Activated naive CD8-positive, alpha-beta T cell treated with anti-CD3 and anti-CD28 coated beads, Interleukin-2, amount 50 U/mL, for 16 hours (primary cell): ENCODE results near the gene BRK1.
"Not testable (repeated sequence)": the region's sequence is repeated elsewhere in the genome, so short reads cannot be mapped to it uniquely, and the experiment has no call there.

Experiments
- DNase-seq: peaks from one replicate; pipeline ENCODE4 v3.0.0-alpha.2; 2020; ENCODE audit warnings: low read depth, low spot score

BRK1 gene

DNA sequence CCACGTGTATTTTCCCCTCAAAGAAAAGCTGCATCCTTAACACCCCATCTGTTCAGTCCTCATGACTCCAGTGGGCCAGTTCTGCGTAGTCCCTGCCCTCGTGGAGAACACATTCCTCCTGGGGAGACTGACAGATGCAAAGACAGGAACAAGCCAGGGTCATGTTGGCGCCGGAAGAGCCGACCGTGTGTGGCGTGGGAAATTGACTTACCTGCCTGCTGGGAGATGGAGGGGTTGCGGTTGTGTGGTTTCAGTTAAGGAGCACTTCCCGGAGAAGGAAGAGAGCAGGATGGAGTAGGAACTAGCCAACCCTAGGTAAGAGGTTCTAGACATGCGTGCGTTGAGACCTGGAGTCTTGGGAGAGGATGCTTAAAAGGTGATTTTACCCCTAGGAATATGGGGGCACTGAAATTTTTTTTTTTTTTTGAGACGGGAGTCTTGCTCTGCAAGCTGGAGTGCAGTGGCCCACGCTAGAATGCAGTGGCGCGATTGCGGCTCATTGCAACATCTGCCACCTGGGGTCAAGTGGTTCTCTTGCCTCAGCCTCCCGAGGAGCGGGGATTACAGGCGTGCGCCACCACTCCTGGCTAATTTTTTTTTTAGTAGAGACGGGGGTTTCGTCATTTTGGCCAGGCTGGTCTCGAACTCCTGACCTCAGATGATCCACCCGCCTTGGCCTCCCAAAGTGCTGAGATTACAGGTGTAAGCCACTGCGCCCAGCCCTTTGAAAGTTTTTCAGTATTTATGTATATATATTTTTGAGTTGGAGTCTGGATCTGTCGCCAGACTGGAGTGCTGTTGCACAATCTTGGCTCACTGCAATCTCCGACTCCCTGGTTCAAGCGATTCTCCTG lies 27.5 kb downstream of the BRK1 start:
- DNase-seq, result no peak

DNA sequence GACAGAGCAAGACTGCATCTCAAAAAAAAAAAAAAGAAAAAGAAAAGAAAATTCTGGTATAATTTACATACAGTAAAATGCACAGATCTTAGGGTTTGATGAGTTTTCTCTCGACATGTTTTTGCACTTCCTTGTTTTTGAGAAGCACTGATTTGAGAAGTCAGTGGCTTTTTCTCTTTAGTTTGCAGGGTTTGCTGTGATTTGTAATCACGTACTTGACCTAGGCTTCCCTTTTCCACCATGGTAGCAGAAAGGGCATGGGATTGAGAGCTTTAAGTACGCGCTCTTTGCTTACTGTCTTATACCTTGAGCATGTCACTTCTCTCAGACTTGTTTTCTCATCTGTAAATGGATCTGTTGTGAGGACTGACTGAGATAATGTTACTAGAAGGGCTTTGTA lies 30.2 kb downstream of the BRK1 start:
- DNase-seq, result no peak

DNA sequence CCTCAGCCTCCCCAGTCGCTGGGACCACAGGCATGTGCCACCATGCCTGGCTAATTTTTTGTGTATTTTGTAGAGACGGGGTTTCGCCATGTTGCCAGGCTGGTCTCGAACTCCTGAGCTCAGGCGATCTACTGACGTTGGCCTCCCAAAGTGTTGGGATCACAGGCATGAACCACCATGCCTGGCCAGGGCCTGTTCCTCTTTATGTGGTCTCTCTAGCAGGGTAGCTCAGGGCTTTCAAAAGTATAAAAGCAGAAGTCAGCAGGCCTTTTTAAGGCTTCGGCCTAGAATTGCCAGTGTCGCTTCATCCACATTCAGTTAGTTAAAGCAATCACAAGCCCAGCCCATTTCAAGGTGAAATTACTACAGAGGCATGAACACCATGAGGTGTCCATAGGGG lies 33.8 kb downstream of the BRK1 start:
- no peak for DNase-seq

DNA sequence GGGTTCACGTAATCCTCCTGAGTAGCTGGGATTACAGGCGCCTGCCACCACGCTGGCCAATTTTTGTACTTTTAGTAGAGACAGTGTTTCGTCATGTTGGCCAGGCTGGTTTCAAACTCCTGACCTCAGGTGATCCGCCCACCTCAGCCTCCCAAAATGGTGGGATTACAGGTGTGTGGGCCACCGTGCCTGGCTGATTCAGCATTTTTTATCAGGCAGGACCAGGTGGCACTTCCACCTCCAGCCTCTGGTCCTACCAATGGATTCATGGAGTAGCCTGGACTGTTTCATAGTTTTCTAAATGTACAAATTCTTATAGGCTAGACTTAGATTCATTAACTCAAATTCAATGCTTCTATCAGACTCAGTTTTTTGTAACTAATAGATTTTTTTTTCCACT lies 35.5 kb downstream of the BRK1 start:
- no peak for DNase-seq

DNA sequence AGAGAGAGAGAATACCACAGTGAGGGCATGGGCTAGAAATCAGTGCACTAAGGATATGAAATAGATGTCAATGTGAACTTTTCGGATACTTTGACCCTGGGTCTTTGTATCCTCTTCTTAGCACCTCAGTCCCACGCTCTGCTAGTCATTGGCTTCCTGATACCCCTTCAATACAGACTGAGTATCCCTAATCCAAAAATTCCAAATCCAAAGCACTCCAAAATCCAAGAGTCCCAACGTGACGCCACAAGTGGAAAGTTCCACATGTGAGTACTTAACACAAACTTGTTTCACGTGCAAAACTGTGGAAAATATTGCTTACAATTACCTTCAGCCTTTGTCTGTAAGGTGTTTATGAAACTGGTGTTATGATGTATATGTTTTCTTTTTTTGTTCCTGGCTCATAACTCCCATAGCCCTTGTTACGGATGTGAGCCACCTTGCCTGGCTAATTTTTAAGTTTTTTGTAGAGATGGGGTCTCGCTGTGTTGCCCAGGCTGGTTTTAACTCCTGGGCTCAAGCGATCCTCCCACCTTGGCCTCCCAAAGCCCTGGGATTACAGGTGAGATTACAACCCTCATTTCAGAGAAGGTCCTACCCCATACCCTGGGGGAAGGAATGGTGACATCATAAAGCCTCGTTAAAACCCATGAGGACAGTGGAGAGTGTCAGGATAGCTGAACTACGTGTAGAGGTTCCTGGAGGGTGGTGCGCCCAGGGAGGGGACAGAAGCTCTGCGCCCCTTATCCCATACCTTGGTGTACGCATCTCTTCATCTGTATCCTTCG lies 39.1 kb downstream of the BRK1 start:
- no peak for DNase-seq

DNA sequence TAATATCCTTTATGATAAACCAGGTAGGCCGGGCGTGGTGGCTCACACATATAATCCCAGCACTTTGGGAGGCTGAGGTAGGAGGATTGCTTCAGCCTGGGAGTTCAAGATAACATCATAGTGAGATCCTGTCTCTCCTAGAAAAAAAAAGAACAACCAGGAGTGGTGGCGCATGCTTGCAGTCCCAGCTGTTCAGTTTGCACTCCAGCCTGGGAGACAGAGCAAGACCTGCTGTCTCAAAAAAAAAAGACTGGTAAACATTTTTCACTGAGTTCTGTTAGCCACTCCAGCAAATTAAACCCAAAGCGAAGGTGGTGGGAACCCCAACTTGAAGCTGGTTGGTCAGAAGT lies 39.6 kb downstream of the BRK1 start:
- DNase-seq, result no peak

DNA sequence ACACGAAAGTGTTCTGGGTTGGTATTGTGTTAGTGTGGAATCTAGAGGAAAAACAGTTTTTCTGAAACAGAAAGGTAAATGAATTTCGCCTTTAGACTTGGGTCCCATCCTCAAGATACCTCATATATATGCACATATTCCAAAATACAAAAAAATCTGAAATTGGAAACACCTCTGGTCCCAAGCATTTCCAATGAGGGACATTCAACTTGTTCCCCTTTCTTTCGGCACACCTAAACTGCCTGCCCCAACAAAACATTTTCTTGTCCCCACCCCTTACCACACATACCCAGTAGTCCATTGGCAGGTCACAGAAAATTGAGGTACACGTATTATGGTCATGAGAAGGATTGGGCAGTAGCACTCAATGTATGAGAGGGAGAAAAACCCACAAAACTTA lies 40.2 kb downstream of the BRK1 start:
- no peak for DNase-seq

DNA sequence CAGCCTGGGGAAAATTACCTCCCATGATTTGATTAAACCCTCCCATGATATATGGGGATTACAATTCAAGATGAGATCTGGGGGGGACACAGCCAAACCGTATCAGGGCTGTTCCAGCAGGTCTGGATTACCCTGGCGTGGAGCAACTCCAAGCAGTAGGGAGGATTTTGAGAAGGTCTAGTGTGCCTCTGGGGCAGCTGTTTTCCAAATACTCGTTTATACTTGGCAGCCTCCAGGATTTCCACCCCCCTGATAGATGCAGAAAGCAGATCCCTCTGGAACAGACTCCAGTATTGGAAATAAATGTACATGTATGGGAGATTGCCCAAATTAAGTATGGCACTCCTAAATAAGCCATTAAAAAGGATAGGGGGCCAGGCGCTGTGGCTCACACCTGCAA lies 41.6 kb downstream of the BRK1 start:
- no peak for DNase-seq

DNA sequence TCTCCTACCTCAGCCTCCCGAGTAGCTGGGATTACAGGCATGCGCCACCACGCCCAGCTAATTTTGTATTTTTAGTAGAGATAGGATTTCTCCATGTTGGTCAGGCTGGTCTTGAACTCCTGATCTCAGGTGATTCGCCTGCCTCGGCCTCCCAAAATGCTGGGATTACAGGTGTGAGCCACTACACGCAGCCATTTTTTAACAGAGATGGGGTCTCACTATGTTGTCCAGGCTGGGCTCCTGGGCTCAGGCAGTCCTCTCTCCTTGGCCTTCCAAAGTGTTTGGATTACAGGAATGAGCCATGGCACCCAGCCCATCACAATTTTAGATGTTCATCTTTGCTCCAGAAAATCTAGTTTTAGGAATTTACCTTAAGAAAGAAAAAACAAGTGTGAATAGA lies 43.1 kb downstream of the BRK1 start:
- DNase-seq, result not testable (repeated sequence)

DNA sequence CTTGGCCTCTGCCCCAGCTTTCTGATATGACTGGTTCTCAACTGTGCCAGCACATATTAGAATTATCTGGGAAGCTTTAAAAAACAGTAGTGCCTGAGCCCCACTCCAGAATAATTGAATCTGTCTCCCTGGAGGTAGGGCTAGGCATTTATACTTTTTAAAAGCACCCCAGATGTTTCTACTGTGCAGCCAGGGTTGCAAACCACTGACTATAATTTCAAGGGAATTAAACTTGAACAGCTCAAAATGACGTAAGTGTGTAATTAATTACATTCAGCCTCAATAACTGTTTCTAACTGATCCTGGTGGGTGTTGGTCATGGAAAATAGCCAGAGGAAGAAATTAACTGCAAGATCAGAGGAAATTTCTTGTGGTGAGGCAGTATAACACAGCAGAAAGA lies 44.9 kb downstream of the BRK1 start:
- no peak for DNase-seq

DNA sequence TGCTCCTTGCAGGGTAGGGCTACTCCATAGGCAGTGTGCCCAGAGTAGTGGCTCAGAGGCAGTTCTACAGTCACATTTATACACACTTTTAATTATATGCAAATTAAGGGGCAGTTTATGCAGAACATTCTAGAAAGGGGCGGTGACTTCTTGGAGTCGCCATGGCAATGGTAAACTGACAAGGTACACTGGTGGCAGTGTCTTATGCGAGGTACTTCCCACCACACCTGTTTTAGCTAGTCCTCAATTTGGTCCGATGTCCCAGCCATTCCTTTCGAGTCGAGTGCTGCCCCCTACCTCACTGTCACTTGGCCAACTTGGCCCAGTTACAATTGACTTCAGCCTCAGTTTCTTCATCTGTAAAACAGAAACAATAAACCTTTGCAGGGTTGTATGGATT lies 45.5 kb downstream of the BRK1 start:
- DNase-seq, result no peak

DNA sequence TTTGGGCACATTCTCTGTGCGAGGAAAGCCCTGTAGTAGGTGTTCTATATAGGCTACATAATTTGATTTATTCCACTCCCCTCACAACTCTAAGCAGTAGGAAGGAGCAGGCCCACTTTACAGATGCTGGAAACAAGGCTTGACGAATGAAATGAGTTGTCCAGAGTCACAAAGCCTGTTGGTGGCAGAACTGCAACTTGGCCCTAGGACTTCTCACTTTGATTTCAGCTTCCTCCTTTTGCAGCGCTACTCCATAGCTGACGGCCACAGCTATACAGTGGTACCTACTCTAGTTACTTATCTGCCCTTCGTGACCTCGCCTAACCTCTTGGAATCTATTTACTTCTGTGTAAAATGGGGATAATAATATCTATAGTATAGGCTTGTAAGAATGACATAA lies 46.7 kb downstream of the BRK1 start:
- DNase-seq, result no peak

DNA sequence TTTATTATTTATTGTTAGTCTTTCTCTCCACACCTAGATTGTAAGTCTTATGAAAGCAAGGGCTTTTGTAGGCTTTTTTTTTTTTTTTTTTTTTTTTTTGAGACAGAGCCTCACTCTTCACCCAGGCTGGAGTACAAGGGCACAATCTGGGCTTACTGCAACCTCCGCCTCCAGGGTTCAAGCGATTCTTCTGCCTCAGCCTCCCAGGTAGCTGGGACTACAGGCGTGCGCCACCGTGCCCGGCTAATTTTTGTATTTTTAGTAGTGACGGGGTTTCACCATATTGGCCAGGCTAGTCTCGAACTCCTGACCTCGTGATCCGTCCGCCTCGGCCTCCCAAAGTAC lies 48.7 kb downstream of the BRK1 start:
- DNase-seq, result not testable (repeated sequence)

DNA sequence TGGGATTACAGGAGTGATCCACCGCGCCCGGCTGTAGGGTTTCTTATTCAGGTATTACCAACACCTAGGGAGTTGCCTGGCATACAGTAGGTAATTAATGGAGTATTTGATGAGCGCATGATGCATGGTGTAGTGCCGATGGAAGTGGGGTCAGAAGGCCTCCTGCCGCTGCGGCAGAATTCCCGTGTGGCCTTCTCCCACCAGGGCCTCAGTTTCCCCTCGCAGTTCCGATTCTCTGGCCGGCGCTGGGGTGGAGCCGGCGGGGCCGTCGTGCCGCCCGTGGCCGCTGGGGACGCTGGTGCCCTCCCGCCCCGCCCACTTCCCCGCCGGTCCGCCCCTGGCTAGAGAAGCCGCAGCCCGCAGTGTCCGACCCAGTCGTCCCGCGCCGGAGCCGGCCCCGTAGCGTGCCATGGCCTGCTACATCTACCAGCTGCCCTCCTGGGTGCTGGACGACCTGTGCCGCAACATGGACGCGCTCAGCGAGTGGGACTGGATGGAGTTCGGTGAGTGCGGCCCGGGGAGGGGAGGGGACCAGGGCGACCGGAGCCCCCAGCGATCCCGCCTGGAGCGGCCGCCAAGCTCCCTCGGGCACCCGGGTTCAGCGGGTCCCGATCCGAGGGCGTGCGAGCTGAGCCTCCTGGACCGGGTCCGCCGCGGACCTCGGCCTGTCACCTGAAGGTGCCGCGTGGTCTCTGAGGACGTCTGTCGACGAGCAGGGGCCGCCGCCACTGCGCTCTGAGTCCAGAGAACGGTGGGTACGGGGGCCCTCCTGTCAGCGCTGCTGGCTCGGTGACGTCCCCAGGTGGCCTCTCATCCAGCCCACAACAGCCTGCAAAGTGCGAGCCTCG lies 49.3 kb downstream of the BRK1 start, which contains the start of gene IRAK2:
Gene IRAK2 (plus strand): TSS at position 374 of the 848 bp plus-strand sequence. CDS start 36 bp downstream, at position 410.
- no peak for DNase-seq

DNA sequence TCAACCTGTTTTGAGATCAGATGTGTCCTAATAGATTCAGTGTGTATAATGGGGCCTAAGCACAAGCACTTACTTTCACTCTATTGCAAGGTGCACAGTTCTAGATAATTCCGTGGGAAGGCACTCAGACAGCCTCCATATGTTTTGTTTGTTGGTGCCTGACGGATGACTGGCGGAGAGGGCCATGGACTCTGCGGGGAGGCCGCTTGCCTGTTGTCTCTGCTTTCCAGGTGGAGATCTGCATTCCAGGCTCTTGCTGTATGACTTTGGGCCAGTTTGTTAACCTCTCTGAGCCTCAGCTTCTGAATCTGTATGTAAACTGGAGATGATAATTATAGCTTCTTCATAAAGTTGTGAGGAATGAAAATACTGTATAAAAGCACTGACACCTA lies 50.7 kb downstream of the BRK1 start:
- DNase-seq, result no peak

DNA sequence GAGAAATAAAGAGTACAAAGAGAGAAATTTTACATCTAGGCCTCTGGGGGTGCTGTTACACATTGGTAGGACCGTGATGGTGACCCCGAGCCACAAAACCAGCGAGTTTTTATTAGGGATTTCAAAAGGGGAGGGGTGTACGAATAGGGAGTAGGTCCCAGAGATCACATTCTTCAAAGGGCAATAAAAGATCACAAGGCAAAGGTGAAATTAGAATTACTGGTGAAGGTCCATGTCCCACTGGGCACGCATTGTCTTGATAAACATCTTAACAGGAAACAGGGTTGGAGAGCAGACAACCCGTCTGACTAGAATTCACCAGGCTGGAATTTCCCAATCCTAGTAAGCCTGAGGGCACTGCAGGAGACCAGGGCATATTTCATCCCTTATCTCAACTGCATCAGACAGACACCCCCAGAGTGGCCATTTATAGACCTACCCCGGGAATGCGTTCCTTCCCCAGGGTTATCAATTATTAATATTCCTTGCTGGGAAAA lies 53.6 kb downstream of the BRK1 start:
- no peak for DNase-seq

DNA sequence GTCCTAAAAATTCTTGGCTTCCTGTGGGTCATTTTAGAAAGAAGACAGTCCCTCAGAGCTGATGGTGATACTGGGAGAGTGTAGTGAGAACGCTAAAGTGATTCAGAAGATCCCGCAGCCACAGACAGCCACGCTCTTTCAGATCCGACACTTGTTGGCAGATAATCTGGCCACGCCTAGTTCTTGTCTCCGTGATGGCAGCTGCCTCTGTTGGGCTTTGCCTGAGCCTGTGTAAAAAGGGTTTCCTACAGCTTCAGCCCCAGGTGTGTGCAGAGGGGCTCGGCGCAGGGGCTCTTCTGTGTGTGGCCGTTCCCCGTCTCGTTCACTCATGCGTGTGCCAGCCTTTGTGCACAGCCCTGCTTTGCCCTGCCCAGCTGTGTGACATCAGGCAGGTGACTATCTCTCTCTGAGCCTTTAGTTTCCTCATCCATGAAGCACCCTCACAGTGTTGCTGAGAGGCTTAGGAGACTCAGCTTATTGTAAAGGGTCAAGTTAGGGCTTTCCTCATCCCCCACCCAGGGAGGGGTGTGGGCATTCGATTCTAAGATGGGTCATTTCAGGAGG lies 55.5 kb downstream of the BRK1 start:
- no peak for DNase-seq

DNA sequence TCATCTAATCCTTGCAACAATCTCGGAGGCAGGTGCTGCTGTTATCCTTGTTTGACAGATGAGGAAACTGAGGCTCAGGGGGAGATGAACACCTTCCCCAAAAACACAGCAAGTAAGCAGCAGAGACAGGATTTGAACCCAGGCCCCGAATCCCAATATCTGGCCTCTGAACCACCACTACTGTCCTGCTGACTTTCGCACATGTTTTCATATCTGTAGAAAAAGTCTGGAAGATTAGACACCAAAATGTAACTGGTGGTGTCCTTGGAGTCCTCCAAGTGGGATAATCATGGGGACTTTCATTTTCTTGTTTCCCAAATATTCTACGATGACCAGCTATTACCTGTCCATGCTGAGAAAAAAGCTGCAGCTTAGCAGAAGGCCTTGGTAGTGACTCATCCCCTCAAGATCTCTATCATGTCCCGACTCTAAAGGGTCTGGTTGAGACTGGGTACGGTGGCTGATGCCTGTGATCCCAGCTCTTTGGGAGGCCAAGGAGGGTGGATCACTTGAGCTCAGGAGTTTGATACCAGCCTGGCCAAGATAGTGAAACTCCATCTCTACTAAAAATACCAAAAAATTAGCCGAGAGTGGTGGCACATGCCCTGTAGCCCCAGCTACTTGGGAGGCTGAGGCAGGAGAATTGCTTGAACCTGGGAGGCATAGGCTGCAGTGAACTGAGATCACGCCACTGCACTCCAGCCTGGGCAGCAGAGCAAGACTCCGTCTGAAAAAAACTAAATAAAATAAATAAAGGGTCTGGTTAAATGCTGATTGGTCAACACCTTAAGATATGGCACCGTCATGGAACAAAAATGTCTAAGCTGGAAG lies 57.8 kb downstream of the BRK1 start:
- no peak for DNase-seq

DNA sequence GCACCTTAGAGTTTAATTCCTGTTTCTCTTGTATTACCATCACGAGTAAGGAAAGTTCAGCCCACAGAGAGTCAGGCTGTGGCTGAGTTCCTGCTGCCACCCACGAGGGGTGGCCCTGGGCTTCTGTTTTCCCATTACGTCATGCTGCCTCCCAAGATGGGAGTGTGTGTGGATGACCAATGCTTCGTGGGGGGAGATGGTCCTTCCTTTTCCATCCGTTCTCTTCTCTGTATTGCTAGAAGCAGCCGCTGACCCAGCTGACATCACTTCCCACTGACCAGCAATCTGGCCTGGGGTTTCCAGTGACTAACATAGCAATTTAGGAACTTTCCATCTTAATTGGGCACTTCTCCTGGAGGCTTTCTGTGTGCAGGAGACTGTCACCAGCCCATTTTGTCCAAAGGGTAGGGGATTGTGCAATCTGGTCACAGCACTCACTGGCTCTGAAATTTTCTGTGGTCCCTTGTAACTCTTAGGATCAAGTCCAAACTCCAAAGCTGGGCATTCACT lies 58.5 kb downstream of the BRK1 start:
- DNase-seq, result no peak

DNA sequence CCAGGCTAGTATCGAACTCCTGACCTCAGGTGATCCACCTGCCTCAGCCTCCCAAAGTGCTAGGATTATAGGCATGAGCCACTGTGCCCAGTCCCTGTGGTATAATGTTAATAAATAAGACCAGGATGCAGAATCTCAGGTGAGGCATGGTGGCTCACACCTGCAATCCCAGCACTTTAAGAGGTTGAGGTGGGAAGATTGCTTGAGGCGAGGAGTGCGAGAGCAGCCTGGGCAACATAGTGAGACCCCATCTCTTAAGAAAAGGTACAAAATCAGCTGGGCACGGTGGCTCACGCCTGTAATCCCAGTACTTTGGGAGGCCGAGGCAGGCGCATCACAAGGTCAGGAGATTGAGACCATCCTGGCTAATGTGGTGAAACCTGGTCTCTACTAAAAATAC lies 59.9 kb downstream of the BRK1 start:
- not testable (repeated sequence) for DNase-seq

DNA sequence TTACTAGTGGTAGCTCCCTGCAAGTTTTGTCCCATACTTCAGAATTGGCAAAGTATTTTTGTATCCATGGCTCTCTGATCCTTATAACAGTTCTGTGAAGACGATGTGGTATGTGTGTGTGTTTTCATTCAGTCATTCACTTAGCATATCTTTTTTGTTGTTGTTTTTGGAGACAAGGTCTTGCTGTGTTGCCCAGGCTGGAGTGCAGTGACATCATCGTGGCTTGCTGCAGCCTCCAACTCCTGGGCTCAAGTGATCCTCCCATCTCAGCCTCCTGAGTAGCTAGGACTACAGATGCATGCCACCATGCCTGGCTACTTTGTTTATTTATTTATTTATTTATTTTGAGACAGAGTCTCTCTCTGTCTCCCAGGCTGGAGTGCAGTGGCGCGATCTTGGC lies 60.7 kb downstream of the BRK1 start:
- not testable (repeated sequence) for DNase-seq
